Measurements from ENCODE around the gene GORASP2.
"Not testable (repeated sequence)": the region's sequence is repeated elsewhere in the genome, so short reads cannot be mapped to it uniquely, and the experiment has no call there.

Gene GORASP2

DNA sequence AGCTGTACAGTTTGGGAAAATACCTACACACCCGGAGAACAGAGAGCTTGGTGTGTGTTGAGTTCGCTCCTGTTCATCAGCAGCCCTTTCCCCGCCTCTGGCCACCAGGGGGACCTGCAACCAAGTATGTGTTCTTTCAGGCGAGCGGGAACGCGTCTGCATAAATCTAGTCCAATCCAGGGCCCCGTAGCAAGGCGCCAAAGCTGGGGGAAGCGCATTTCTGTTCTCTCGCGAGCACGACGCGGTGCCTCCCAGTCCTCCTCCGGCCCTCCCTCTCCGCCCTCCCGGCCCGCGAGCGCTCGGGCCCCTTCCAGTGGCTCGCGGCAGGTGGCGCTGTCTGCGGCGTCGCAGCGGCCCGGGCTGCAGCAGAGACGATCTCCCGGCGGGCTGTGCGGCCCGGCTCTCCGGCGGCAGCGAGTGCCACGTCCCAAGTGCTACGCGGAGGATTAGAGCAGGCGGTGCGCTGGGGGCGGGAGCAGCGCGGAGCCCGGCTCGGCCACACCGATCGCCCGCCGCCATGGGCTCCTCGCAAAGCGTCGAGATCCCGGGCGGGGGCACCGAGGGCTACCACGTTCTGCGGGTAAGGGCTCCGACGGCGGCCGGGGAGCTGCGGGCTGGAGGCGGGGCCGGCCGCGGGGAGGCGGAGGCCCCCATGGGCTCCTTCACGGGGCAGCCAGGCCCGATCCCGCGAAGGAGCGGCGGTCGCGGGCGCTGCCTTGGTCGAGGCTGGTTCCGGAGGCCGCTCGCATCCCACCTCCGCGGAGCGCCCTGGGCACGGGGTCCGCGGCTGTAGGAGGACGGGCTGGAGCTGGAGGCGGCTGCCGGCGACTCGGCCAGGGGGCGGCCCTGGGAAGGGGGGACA, at the start of gene GORASP2:
Gene GORASP2, plus strand, starts transcription at position 430 of the 862 bp plus-strand sequence. Its CDS starts 88 bp downstream, at position 518.
- peak; percentile 97 for DNase-seq

DNA sequence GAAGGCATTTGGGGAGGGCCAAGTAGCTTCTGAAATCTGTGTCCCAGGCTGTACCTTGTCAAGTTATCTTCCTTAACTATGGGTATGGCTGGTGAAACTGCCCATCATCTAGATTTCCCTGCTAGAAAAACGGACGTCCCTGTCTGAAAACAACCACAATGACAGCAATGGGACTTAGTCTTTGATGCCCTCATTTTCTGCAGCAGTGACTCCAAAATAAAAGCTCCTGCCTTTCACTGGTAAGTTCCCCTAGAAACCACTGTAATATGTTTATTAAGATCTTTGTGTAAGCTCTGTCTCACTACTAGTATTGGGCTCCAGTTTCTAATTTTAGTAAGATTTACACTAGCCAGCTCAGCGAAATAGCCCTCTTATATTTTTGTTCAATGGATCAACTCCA, 47.2 kb upstream of the GORASP2 start:
- no peak for DNase-seq

DNA sequence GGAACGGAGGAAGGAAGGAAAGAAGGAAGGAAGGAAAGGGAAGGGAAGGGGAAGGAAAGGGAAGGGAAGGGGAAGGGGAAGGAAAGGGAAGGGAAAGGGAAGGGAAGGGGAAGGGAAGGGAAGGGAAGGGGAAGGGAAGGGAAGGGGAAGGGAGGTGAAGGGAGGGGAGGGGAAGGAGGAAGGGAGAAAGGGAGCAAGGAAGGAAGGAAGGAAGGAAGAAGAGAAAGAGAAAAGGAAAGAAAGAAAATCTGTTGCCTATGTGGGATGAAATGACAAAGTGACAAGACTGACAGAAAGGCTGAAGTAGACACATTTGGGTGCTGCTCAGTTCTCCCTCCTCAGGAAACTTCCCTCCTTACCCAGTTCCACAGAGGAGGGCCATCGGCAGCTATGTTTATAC, 46.3 kb upstream of the GORASP2 start:
- DNase-seq = no peak

DNA sequence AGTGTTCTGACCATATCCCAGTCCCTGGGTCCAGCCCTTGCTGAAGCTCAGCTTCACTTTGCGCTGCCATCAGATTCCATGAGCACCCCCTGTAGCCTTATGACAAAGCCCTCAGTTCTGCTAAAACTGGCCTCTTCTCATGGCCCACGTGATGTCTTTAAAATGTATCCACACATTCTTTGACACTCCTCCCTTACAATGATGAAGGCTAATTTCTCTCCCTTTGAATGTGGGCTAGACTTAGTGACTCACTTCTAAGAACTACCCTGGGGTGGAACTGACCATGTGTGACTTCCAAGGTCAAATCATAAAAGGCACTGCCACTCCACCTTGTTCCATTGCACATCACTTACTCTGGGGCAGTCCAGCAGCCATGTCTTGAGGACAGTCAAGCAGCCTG, 45.4 kb upstream of the GORASP2 start:
- no peak for DNase-seq

DNA sequence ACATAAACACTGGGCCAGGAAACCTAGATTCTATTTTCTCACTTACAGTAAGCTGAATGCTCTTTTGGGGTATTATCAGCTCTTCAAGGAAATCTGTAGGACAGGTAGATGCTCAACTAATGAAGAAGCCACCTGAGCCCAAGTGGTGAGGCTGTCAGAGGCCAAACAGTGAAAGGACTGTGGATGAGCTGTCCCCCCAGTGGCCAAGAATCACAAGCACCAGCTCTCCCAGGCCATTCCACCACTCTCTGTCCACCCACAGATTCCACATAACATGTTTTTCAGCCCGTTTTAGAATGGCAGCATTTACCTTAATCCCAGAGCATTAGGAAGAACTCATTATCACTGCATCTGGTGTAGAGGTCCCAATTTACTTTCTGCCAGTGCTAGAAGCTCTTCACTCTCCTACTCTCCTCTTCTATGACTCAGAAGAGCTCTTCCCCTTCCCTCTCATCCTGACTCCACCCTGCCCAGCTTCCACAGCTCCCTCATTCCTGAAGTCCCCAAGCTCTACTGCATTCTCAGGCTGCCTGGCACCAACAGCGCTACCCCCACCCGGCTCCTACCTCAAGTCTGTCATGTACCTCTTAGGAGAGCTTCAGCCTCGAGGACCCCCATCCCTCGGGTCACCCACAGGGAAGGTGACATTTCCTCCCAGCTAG, 43.8 kb upstream of the GORASP2 start:
- DNase-seq = no peak

DNA sequence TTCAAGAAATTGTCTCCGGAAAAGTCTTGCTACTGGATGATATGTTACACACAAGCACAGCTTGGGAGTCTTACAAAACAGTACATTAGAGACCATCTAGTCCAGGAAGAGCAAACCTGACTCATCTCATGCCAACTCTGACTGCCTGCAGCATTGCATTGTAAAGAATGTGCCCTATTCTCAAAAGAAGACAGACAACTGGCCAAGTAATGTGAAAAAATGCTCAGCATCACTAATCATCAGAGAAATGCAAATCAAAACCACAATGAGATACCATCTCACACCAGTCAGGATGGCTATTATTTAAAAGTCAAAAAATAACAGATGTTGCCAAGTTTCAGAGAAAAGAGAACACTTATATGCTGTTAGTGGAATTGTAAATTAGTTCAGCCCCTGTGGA, 42.7 kb upstream of the GORASP2 start:
- DNase-seq = no peak

DNA sequence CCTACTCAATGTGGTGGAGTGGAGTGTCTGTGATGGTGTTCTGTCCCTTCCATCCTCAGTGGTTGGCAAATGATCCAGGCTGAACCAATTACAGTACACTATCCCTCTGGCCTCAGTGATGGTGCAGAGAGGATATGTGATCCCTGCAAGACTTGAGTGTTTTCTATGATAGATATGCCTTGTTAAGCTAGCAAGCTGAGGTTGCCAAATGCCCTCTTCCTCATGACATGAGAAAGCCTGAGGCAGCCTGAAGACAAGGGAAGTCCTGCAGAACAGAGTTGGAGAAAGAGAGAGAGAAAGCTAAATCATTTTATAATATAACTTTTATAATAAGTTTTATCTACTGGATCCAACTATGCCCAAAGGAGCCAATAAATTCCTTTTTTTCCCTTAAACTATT, 41.6 kb upstream of the GORASP2 start:
- DNase-seq = no peak

DNA sequence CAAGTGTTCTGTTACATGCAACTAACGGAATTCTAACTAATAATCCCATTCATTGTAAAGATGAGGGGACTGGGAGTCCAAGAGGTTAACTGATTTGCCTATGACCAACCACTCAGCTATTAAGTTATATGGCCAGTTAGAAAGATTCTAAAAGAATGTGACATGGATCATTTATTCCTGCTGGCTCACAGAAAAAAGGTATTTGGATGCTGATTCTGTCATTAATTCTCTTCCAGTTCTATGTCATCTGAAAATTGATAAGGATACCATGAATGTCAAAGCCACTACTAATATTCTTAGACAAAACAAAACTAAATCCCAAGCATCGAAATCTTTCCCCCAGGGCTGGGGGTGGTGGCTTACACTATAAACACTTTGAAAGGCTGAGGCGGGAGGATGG, 41.2 kb upstream of the GORASP2 start:
- no peak for DNase-seq

DNA sequence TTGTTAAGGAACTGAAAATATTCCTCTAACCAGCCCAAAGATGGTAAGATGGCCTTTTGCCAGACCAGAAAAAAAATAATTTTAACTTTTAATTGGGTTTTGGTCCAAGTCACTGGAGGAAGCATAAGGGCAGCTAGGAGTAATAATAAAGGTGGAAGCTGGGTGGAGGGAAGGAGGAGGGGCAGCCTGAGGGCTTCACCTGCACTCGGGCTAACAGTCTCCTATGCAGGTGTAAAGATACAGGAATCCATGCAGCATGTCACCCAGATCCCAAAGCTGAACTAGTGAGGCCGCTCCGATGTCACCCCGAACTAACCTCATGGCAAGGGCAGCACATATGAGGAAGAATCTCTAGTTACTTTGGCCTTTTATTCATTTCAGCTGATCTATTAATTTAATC, 37.2 kb upstream of the GORASP2 start:
- DNase-seq = no peak

DNA sequence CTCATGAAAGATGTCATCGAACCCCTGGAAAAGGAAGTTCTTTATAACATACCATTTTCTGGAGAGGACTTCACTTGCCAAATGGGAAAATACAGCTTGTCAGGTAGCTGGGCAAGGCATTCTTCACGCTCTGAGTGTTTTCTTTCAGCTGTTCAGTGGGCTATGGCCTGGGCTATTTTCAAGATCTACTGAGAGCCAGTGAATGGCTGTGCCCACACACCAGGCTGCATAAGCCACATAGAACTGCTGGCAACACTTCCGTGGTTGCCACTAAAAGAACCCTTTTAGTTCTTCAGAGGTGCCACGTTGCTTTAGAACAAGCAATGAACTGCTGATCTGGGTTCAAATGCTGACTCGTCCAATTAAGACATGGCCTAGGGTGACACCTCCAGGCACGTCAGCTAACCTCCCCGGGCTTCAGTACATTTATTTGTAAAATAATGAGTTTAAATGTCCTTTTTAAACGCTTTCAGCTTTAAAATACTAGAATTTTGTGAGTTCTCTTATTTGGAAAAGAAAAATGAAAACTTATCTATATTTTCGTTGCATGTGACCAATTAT, 36.6 kb upstream of the GORASP2 start:
- no peak for DNase-seq

DNA sequence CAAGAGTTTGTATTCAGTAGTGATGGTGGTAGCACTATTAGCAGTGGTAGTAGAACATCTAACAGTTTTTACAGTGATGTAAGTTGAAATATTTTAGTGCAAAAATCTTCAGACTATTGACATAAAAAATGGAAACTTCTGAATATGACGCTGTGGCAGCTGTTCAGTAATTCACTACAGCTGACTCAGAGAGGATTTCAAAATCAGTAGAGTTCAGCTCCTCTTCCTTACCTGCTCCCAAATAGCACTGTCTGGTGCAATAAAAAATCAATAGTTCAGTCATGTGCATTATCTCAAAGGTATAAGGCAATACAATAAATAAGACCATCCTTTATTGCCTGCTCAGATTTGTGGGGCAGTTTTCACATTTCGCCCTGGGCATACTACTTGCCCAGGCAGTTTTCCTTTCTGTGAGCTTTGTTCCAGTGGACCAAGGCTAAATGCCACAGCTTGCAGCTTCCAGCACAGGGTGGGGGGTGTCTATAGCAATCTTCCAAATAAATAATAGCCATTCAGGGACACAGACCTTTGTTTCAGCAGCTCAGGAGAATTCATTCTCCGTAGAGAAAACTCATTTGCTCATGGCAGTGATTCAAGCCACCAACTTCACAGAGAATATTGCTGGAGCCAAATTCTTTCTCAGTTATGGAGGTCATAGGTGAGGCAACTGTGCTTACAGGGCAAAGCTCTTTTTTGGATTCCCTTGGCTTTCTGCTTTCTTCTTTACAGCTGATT, 33.9 kb upstream of the GORASP2 start:
- no peak for DNase-seq

DNA sequence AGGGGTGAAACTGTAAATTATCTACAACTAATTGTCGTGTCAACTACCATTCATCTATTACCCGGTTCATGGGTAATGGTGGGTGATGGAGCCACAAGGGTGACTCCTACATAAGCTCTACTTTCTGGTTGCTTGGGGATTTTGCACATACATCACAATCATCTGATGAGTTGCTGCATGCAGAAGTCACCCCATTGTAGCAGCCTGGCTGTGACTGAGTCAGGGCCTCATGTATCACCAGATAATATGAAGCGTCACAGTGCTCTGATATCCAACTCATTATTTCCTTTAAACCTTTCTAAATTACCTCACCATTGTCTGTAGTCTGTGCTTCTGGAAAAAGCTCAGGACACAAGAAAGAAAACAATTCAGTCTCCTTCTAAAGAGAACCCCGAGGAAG, 32.4 kb upstream of the GORASP2 start:
- DNase-seq = no peak

DNA sequence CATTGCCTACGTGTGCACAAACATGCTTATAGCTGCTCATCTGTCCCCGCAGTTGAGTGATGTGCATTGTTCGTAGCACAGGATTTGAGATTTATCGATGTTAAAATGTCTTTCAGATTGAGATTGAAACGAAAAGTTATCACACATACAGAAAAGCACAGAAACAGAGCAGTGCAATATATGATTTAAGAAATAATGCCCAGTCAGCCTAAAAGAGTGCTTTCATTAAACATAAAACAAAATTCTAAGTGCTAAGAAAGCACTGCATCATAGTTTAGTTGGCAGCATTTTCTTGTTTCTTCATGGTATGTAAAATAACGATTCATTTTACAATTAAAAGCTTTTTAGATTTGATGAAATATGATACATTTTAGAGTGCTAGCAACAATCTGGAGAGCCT, 31.9 kb upstream of the GORASP2 start:
- DNase-seq = no peak

DNA sequence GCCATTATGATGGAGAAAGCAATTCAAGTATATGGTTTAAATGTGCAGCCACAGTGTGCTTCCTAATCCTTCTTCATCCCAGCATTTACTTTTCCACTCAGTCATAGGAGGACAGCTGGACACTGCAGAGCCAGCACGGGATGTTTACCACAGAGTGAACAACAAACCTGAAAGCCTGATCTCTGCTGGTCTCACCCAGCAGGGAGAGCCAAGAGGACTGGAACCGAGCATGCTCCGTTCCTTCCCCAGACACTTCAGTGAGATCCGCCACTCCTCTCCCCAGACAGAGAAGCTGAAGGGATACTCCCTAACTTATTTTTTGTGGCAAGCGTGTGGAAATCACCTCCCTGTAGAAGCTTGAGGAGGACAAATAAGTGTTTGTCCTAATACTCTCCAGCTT, 23.2 kb upstream of the GORASP2 start:
- DNase-seq = no peak

DNA sequence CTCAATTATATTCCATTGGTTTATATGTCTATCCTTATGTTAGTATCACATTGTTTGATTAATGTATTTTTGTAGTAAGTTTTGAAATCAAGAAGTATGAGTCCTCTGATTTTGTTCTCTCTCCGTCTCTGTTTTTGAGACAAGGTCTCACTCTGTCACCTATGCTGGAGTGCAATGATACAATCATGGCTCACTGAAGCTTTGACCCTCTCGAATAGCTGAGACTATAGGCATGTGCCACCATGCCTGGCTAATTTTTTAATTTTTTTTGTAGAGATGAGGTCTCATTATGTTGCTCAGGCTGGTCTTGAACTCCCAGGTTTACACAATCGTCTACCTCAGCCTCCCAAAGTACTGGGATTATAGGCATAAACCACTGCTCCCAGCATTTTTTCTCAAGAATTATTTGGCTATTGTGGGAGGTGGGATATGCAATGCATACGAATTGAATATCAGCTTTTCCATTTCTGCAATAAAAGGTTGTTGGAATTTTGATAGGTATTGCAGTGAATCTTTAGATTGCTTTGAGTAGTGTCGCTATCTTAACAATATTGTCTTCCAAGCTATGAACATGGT, 17.7 kb upstream of the GORASP2 start:
- no peak for DNase-seq

DNA sequence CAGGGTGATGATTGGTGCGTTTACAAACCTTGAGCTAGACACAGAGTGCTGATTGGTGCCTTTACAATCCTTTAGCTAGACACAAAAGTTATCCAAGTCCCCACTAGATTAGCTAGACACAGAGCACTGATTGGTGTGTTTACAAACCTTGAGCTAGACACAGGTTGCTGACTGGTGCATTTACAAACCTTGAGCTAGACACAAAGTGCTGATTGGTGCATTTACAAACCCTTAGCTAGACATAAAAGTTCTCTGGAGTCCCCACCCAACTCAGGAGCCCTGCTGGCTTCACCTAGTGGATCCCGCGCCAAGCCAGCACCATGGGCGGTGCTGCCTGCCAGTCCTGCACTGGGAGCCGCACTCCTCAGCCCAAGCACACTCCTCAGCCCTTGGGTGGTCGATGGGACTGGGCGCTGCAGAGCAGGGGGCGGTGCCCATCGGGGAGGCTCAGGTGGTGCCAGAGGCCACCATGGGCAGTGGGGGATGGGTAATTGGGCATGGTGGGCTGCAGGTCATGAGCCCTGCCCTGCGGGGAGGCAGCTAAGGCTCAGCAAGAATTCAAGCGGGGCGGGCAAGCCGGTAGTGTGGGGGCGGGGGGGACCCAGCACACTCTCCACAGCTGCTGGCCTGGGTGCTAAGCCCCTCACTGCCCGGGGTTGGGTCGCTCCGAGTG, 13.9 kb upstream of the GORASP2 start:
- not testable (repeated sequence) for DNase-seq

DNA sequence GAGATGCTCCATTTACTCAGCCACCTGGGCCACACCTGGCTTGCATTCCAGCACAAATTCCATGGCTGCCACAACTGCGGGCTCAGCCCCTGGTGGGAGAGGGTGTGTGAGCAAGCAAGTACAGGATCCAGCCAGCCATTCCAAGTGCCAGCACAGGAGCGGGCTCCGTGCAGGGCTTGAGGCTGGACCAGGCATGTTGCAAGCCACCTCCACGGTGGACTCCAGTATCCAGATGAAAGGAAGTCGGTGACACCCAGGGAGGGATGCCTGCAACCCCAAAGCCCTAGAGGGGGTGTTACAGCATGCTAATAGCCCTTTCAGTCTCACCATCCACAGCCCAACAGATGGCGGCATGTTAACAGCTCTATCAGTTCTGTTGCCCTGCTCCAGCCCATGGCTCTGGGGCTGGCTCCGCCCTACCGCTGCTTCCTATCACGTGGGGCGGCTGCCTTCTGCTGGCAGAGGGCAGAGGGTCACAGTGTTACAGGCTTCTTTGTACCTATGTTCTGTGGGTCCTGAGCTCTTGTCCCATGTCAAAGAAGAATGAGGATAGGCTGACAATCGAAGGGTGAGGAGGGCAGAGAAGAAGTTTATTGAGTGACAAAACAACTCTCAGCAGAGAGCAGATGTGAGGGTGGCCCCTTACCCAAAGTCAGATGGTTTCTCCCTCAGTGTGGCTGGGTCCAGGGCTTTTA, 11.7 kb upstream of the GORASP2 start:
- DNase-seq = no peak

DNA sequence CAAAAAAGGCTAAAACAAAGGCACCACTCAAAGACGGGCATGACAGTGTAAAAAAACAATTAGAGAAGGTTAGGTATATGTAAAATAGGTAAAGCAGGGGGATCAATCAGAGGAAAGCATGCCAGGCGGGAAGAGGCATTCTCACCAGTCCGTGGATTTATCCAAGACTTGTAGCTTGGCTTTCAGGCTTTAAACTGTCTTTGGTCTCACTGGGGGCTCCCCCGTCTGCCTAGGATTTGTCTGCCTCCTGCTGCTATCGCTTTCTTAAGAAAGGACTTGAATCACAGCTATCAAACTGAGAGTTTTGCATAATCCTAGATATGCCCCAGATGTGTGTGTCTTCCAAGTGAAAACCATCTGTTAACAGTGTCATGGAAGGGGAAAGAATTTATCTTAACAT, 11.1 kb upstream of the GORASP2 start:
- no peak for DNase-seq

DNA sequence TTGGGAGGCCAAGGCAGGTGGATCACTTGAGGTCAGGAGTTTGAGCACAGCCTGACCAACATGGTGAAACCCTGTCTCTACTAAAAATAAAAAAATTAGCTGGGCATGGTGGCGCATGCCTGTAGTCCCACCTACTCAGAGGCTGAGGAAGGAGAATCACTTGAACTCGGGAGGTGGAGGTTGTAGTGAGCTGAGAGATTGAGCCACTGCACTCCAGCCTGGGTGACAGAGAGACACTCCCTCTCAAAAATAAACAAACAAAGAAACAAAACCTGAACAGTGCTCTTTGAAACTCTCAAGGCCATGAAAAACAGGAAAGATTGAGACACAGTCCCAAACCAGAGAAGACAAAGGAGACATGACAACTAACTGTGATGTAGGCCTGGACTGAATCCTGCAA, 7.2 kb upstream of the GORASP2 start:
- not testable (repeated sequence) for DNase-seq

DNA sequence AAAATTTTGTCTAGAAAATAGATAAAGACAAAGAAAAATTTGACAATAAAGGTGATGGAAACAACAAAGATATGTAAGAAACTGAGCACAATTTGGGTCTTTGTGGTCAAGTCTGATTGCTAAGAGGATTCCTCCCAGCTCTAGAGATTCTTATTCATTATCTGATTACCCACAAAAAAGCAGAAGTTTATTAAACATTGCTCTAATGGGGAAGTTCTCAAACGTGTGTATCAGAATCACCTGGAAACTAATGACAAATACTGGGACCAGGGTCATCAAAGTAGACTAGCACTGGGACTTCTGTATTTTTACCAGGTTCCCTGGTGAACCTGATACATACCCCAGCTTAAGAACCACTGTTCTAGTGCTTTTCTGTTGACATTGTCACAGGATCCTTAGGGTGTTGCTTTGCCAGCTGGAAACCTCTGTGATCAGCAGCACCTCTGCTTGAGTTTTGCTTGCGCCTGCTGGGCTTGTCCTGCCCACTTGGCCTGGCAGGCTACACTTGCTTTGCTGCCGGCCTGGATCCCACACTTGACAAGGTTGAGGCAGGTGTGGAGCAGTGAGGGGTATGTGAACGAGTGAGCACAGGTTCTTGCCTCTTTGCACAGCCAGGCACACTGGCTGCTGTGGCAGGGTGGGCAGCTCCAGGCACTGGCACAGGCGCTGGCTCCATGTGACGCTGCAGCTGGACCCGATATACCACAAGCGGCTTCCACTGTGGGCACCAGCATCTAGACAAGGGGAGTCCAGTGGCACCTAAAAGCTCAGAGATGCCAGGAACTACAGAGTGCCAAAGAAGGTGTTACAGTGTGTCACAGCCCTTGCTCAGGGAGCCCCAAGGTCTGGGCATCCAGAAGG, 6.2 kb upstream of the GORASP2 start:
- no peak for DNase-seq

DNA sequence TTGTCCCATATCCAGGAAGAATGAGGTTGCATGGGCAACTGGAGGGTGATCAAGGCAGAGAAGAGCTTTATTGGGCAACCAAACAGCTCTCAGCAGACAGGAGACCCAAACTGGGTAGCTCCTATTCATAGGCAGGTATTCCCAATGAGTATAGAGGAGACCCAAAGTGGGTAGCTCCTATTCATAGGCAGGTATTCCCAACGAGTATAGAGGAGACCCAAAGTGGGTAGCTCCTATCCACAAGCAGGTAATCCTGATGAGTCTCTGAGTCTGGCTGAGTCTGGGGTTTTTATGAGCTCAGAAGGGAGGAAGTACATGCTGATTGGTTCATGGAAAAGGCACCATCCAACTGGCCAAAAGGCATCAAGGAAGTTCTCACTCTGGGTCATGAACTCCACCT, 5.3 kb upstream of the GORASP2 start:
- DNase-seq = no peak

All from NCI-H1105 treated with DMSO at 0.1 percent for 48 hours (cell line).